GM10248 (cell line): ENCODE measurements around the gene SUSD4.

Experiments used
- CTCF ChIA-PET: fragments of 300-600 bp; sonication (Branson Sonifier 250); formaldehyde crosslinking; extraction: SDS; loops from one replicate; lab custom pipeline; 2021; ENCODE audit warnings: antibody characterized with exemption; lab: Yijun Ruan, JAX
- POLR2A ChIA-PET: fragments of 350-650 bp; sonication (Branson Sonifier 250); formaldehyde crosslinking; extraction: SDS; loops from one replicate; lab custom pipeline; 2020; ENCODE audit warnings: antibody characterized with exemption; lab: Yijun Ruan, JAX
- DNase-seq: peaks from one replicate; pipeline ENCODE4 v3.0.0; 2012; ENCODE audit errors: extremely low spot score
- CTCF ChIP-seq: IDR thresholded peaks from 2 replicates; pipeline ENCODE4 v1.5.1; 2012; ENCODE audit warnings: mild to moderate bottlenecking, low read depth; ENCODE audit errors: extremely low read depth, missing control alignments, control extremely low read depth

The SUSD4 gene

DNA sequence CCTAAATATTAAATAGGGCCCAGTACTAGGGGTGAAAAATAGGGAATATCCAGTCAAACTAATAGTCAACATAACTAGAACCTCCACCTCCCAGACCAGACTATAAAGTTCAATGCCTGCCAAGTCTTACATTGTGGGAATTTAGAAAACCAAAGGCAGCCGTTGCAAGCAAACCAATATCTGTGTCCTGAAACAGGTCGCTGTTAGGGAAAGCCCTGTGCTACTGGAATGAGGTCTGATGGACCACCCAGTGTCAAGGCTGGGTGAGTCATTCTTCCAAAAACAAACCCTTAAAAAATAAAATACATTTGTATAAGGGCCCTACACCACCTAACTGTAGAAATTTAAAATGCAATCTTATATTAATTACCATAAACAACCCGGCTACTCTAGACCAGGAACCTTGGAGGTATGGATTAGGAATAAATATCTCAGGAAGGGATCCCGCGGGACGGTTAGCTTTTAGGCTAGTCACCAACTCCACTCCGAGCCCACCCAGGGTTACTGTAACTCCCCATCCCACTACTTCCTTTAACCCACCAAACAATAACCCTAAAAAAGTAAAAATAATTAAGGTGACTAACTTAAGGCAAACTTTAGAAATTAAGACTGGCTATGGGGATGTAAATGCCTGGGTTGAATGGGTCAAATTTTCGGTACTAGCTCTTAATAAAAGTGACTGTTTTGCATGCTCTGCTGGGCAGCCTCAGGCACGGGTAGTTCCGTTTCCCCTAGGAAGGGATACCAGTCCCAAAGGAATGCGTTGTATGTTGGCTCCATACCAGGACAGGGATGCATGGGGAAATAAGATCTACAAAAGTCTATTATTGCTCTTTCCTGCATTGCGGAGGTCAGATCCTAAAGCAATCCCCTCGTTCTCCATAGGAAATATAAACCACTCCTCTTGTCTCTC, 155.6 kb downstream of the SUSD4 start:
- TF ChIP-seq CTCF, result no peak
- DNase-seq, result no peak
- POLR2A ChIA-PET, result no interaction called here
- CTCF ChIA-PET, result interaction anchor here (1.7 kb wide), 1 partner anchor 75 kb away, joined by 5 read pairs; no protein-coding TSS in a partner anchor

DNA sequence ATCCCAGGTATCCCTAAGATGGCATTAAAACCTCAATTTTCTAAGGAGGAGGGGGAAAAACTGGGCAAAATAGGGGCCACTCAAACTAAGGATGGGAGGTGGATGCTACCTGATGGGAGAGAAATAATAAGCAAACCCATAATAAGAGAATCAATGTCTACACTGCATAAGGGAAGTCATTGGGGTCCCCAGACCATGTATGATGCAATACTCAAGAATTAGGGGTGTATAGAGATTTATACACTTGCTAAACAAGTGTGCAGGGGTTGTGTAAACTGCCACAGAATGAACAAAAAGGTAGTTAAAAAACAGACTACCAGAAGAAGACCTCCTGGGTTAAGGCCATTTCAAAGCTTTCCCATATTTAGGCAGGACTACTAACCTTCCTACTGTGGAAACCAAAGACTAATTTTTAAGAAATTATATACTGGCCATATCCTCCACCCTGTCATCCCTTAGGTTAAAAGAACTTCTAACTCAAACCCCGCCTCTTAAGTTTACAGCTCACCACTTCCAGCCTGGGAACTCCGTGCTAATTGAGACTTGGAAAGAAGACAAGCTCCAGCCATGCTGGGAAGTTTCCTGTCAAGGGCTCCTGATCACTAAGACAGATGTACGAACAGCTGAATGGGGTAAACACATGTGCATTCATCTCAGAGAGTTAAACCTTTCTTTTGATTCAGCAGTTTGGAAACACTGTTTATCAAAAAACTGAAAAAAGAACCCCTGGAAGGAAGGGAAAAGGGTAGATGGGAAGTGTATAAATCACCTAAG, 156.5 kb downstream of the SUSD4 start:
- ChIA-PET CTCF (interaction anchor here (1.7 kb wide), 1 partner anchor 74 kb away, joined by 5 read pairs; no protein-coding TSS in a partner anchor), POLR2A (no interaction called here)
- no peak for TF ChIP-seq CTCF
- no peak for DNase-seq

DNA sequence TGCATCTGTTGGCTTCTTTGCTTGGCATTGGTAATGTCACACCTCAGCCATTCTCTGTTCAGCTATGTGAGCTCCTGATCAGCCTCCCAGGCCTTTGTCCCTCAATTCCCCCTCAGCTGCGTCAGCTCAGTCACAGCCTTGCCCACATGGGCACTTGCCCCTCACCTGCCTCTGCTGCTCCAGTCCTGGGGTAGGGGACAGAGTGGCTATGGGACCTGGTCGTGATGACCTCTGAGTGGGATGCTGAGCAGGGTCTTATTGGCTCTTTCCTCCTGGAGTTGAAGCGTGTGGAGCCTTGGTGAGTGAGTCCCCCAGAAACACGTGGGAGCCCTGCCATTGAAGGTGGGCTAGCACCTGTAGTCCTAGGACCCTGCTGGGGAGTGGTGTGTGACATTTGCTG, 159.6 kb downstream of the SUSD4 start:
- no peak for DNase-seq
- no peak for TF ChIP-seq CTCF
- ChIA-PET POLR2A (no interaction called here), CTCF (no interaction called here)

DNA sequence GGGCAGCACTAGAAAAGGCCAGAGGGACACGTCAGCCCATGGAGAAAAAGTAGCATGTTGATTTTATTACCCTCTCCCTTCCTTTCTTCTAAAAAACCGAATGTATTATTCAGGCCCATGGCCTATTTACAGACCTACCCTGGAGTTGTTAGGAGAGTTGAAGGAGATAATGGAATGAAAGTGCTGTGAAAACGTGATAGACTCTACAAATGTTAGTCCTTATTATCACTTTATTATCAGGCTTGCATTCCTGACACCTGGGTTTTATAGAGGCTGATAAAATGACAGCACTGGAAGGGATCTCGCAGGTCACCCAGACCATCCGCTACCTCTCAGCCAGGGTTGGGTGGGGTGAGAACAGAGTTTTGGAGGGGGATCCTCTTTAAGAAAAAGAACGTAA, 160.3 kb downstream of the SUSD4 start:
- no peak for TF ChIP-seq CTCF
- DNase-seq, result no peak
- ChIA-PET POLR2A (no interaction called here), CTCF (no interaction called here)

- POLR2A ChIA-PET, result no interaction called here
- no peak for TF ChIP-seq CTCF
- DNase-seq, result no peak
- CTCF ChIA-PET, result interaction anchor here (1.3 kb wide), 1 partner anchor 70 kb away, joined by 3 read pairs; no protein-coding TSS in a partner anchor
Observed at GRCh38 chr1:223203034-223203408, 161.0 kb downstream of the SUSD4 start.

DNA sequence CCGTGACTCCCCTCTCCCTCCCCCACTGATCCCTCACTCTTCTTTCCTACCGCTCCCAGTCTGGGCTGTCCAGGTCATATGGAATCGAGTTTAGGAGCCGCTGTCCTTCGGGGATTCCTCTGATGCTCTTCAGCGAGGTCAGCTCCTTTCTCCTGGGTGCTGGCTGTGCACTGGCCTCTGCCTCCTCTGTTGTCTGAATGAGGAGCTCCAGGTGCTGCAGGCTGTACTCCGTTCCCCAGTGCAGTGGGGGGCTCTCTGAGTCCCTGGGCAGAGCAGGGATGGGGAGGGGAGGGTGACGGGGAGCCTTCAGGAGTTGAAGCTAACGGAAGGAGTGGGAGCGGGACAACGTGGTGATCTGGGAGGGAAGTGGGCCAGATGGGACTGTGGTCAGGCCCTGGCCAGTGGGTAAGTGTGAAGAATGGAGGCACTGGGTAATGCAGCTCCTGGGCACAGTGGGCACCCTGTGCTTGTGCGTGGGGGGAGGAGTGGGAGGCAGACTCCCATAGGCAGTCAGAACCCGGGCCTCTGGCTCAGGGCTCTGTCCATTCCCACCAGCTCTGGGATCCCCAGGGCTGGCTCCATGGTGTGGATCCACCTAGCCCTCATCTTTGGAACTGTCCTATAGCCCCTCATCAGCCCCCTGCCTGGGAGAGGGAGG, 161.5 kb downstream of the SUSD4 start:
- ChIA-PET CTCF (interaction anchor here (1.3 kb wide), 1 partner anchor 69 kb away, joined by 3 read pairs; no protein-coding TSS in a partner anchor), POLR2A (no interaction called here)
- no peak for DNase-seq
- TF ChIP-seq CTCF, result no peak
